Hepatocyte (in vitro differentiated cells): ENCODE results near the gene C20orf204. TPM values are rescaled to one million over a fixed set of nuclear protein-coding genes. Genes with fewer than 3 reads are reported as not detected.

Source experiments
- DNase-seq: peaks from one replicate; pipeline ENCODE4 v3.0.0-alpha.2; 2016; ENCODE audit warnings: low spot score
- H2AFZ ChIP-seq: fragments of 200-600 bp; sonication (generic); 2 replicates; pipeline ENCODE4 v1.6.0; 2016; ENCODE audit warnings: antibody characterized with exemption, mild to moderate bottlenecking
- H3K27ac ChIP-seq: fragments of 200-600 bp; sonication (generic); 2 replicates; pipeline ENCODE4 v1.5.1; 2016; ENCODE audit warnings: mild to moderate bottlenecking
- H3K27me3 ChIP-seq: fragments of 200-600 bp; sonication (generic); 2 replicates; pipeline ENCODE4 v1.6.1; 2016
- H3K36me3 ChIP-seq: fragments of 200-600 bp; sonication (generic); replicated peaks from 2 replicates; pipeline ENCODE4 v1.5.1; 2016; ENCODE audit warnings: low read depth; ENCODE audit not compliant: insufficient read depth
- H3K4me1 ChIP-seq: fragments of 200-600 bp; sonication (generic); 2 replicates; pipeline ENCODE4 v1.5.1; 2016; ENCODE audit warnings: mild to moderate bottlenecking, moderate library complexity; ENCODE audit not compliant: insufficient read depth
- H3K4me2 ChIP-seq: fragments of 200-600 bp; sonication (generic); 2 replicates; pipeline ENCODE4 v1.6.0; 2016
- H3K4me3 ChIP-seq: fragments of 200-600 bp; sonication (generic); 2 replicates; pipeline ENCODE4 v1.5.1; 2016; ENCODE audit warnings: mild to moderate bottlenecking
- H3K79me2 ChIP-seq: fragments of 200-600 bp; sonication (generic); 2 replicates; pipeline ENCODE4 v1.6.0; 2017; ENCODE audit warnings: mild to moderate bottlenecking
- H3K9me2 ChIP-seq: fragments of 200-600 bp; sonication (generic); replicated peaks from 2 replicates; pipeline ENCODE4 v1.6.0; 2017; ENCODE audit warnings: mild to moderate bottlenecking; ENCODE audit not compliant: insufficient read depth
- H3K9me3 ChIP-seq: fragments of 200-600 bp; sonication (generic); 2 replicates; pipeline ENCODE4 v1.5.1; 2016; ENCODE audit warnings: low read depth, mild to moderate bottlenecking
- H4K20me1 ChIP-seq: fragments of 200-600 bp; sonication (generic); 2 replicates; pipeline ENCODE4 v1.6.0; 2016; ENCODE audit warnings: mild to moderate bottlenecking; ENCODE audit not compliant: insufficient read depth, poor library complexity, severe bottlenecking
- CTCF ChIP-seq: fragments of 200-600 bp; sonication (generic); IDR thresholded peaks from 2 replicates; pipeline ENCODE4 v1.5.1; 2016; ENCODE audit warnings: antibody characterized with exemption, mild to moderate bottlenecking; ENCODE audit not compliant: poor library complexity
- EZH2 ChIP-seq: fragments of 200-600 bp; sonication (generic); IDR thresholded peaks from 2 replicates; pipeline ENCODE4 v1.6.1; 2016; ENCODE audit warnings: antibody characterized with exemption, mild to moderate bottlenecking, borderline replicate concordance
- EZH2phosphoT487 ChIP-seq: fragments of 200-600 bp; sonication (generic); IDR thresholded peaks from one replicate; pipeline ENCODE4 v1.6.1; 2018; ENCODE audit warnings: antibody characterized with exemption, mild to moderate bottlenecking, low read depth, moderate library complexity; ENCODE audit not compliant: unreplicated experiment, severe bottlenecking
- WGBS: methylation state at CpG from one replicate; pipeline ENCODE4 v1.1.6; 2016; ENCODE audit warnings: low lambda C conversion rate; ENCODE audit errors: missing lambda C conversion rate; 5-methylcytosine and 5-hydroxymethylcytosine counted together
- polyA plus RNA-seq: library from polyadenylated mRNA; unstranded; fragments of >200 nt; fragmentation: Nextera tagmentation; extraction: Ambion mirVana; gene quantifications from 2 replicates; pipeline ENCODE4 v1.2.1, GENCODE V29; 2016
- total RNA-seq: library from RNA; depleted of rRNA; stranded (reverse); fragments of >200 nt; gene quantifications from 2 replicates; pipeline ENCODE4 v1.2.3, GENCODE V29; 2014

Gene C20orf204
- total and polyA plus RNA-seq, 2 experiments from 2014 or later = 0.57 to 1.7 TPM

- Histone ChIP-seq H3K79me2 (no peaks in the 10 kb centered on the region), H3K4me1 (peaks cover 20% of the 10 kb centered on the region), H3K9me2 (no peaks in the 10 kb centered on the region), H3K27me3 (peaks cover 8% of the 10 kb centered on the region), H3K27ac (no peak overlapping the region), H3K36me3 (no peaks in the 10 kb centered on the region), H3K4me3 (no peak overlapping the region), H3K4me2 (no peak overlapping the region), H2AFZ (no peak overlapping the region), H4K20me1 (no peaks in the 10 kb centered on the region), H3K9me3 (no peaks in the 10 kb centered on the region)
- no peak for DNase-seq
- WGBS = 84% methylated on average over 8 of the region's 9 CpGs
- no peak for TF ChIP-seq EZH2
- no peak for TF ChIP-seq EZH2phosphoT487
These were observed 19.5 kb downstream of the C20orf204 start for GRCh38 chr20:64055396-64055892.

- TF ChIP-seq EZH2 (no peak), CTCF (no peak), EZH2phosphoT487 (no peak)
- no peak overlapping the region for H2AFZ ChIP-seq
- H3K4me3 ChIP-seq = no peak overlapping the region
- H3K9me3 ChIP-seq = no peaks in the 10 kb centered on the region
- H3K4me1 ChIP-seq = peaks cover 20% of the 10 kb centered on the region
- WGBS = 72% methylated on average over 20 of the region's 22 CpGs
- no peak overlapping the region for H3K4me2 ChIP-seq
- no peaks in the 10 kb centered on the region for H3K9me2 ChIP-seq
- peak; percentile 60 for DNase-seq
- no peaks in the 10 kb centered on the region for H3K36me3 ChIP-seq
- H3K79me2 ChIP-seq = no peaks in the 10 kb centered on the region
- H3K27ac ChIP-seq = no peak overlapping the region
- H4K20me1 ChIP-seq = no peaks in the 10 kb centered on the region
- peaks cover 2% of the 10 kb centered on the region for H3K27me3 ChIP-seq
These were observed 20.1 kb downstream of the C20orf204 start for GRCh38 chr20:64055893-64056638.

GRCh38 chr20:64056639-64056888 is 20.6 kb downstream of the C20orf204 start:
- Histone ChIP-seq H3K4me1 (peaks cover 20% of the 10 kb centered on the region), H2AFZ (no peak overlapping the region), H3K27me3 (no peaks in the 10 kb centered on the region), H3K9me2 (no peaks in the 10 kb centered on the region), H3K27ac (no peak overlapping the region), H3K9me3 (no peaks in the 10 kb centered on the region), H4K20me1 (no peaks in the 10 kb centered on the region), H3K79me2 (no peaks in the 10 kb centered on the region), H3K4me3 (no peak overlapping the region), H3K4me2 (no peak overlapping the region), H3K36me3 (no peaks in the 10 kb centered on the region)
- WGBS = 50% methylated on average over 3 of the region's 7 CpGs
- TF ChIP-seq EZH2phosphoT487 (no peak), EZH2 (no peak), CTCF (no peak)
- DNase-seq = no peak

- no peaks in the 10 kb centered on the region for H3K79me2 ChIP-seq
- H3K4me2 ChIP-seq = no peak overlapping the region
- H3K9me2 ChIP-seq = no peaks in the 10 kb centered on the region
- no peak for DNase-seq
- H2AFZ ChIP-seq = no peak overlapping the region
- no peak for TF ChIP-seq EZH2phosphoT487
- TF ChIP-seq EZH2 = no peak
- no peak for TF ChIP-seq CTCF
- 78% methylated on average over 36 of the region's 39 CpGs for WGBS
- H3K4me1 ChIP-seq = peaks cover 21% of the 10 kb centered on the region
- H3K36me3 ChIP-seq = no peaks in the 10 kb centered on the region
- H3K27ac ChIP-seq = no peak overlapping the region
- H3K27me3 ChIP-seq = no peaks in the 10 kb centered on the region
- no peaks in the 10 kb centered on the region for H3K9me3 ChIP-seq
- no peaks in the 10 kb centered on the region for H4K20me1 ChIP-seq
- no peak overlapping the region for H3K4me3 ChIP-seq
These were observed 21.1 kb downstream of the C20orf204 start for GRCh38 chr20:64056889-64057627.
